CD4-positive, alpha-beta T cell (primary cell): ENCODE results near the gene C1R. TPM values are rescaled to one million over a fixed set of nuclear protein-coding genes. Genes with fewer than 3 reads are reported as not detected.

Experiments
- ATAC-seq: fragments of 200-7000 bp; cut with Tn5 transposase; one replicate; pipeline ENCODE4 v1.10.0; 2022; ENCODE audit warnings: mild to moderate bottlenecking; ENCODE audit not compliant: poor library complexity
- CTCF ChIA-PET: fragments of 350-600 bp; sonication (Branson Sonifier 250); formaldehyde crosslinking; loops from one replicate; lab custom pipeline; 2021; ENCODE audit warnings: antibody characterized with exemption, inconsistent platforms; lab: Charles Lee
- POLR2A ChIA-PET: fragments of 350-600 bp; sonication (Branson Sonifier 250); formaldehyde crosslinking; loops from one replicate; lab custom pipeline; 2021; ENCODE audit warnings: antibody characterized with exemption, inconsistent platforms; lab: Charles Lee
- DNase-seq, 14 experiments: peaks; one replicate each; pipeline ENCODE4 v3.0.0-alpha.2; 2013 to 2020; ENCODE audit warnings: mixed read lengths in 2 of 14
- H3K27ac ChIP-seq, 2 donors: one replicate each; pipeline versions ENCODE4 v1.5.1 to v1.7.0; 2013; ENCODE audit warnings: low read length in 2 of 2, low read depth in 1 of 2, mild to moderate bottlenecking in 1 of 2
- H3K27me3 ChIP-seq, 2 experiments: 1 replicate in 1 of 2; 2 replicates in 1 of 2; pipeline versions ENCODE4 v1.6.1 to v1.7.0; 2013; ENCODE audit warnings: low read length in 2 of 2, control low read depth in 1 of 2, mild to moderate bottlenecking in 1 of 2, moderate library complexity in 1 of 2; ENCODE audit not compliant: insufficient read depth in 2 of 2, control insufficient read depth in 1 of 2
- H3K36me3 ChIP-seq: one replicate; pipeline ENCODE4 v1.6.1; 2013; ENCODE audit warnings: low read length, control low read depth; ENCODE audit not compliant: insufficient read depth
- H3K4me1 ChIP-seq: one replicate; pipeline ENCODE4 v1.6.1; 2013; ENCODE audit warnings: low read length, control low read depth; ENCODE audit not compliant: insufficient read depth
- H3K4me3 ChIP-seq: one replicate; pipeline ENCODE4 v1.5.1; 2013; ENCODE audit warnings: mild to moderate bottlenecking, low read length, moderate library complexity
- H3K9me3 ChIP-seq, 2 experiments: 1 replicate in 1 of 2; 2 replicates in 1 of 2; pipeline versions ENCODE4 v1.6.1 to v1.7.0; 2013; ENCODE audit warnings: low read length in 2 of 2, mild to moderate bottlenecking in 2 of 2, control low read depth in 1 of 2, moderate library complexity in 1 of 2; ENCODE audit not compliant: control insufficient read depth in 1 of 2, insufficient read depth in 1 of 2
- H3K27ac Mint-ChIP-seq: one replicate; pipeline ENCODE4 v1.8.0; 2020; ENCODE audit warnings: mixed read lengths
- H3K27me3 Mint-ChIP-seq: one replicate; pipeline ENCODE4 v1.8.0; 2021; ENCODE audit warnings: mixed read lengths
- H3K36me3 Mint-ChIP-seq: one replicate; pipeline ENCODE4 v1.8.0; 2021; ENCODE audit warnings: low read depth, mixed read lengths
- H3K4me1 Mint-ChIP-seq: one replicate; pipeline ENCODE4 v1.8.0; 2021; ENCODE audit warnings: low read depth, mixed read lengths
- H3K4me3 Mint-ChIP-seq: one replicate; pipeline ENCODE4 v1.8.0; 2020; ENCODE audit warnings: mild to moderate bottlenecking, mixed read lengths
- H3K9me3 Mint-ChIP-seq: one replicate; pipeline ENCODE4 v1.8.0; 2020; ENCODE audit warnings: mixed read lengths
- intact Hi-C, 2 experiments: fragments of 100-400 bp; cut with DNase I in 1 of 2; cut with micrococcal nuclease in 1 of 2; formaldehyde crosslinking; loops; one replicate each; pipeline versions ENCODE4 v1.15.1 to v1.9.0; 2023 to 2025; cut with DNase I, micrococcal nuclease
- total RNA-seq, 174 experiments: library from RNA in 2 of 174; stranded (reverse) in 2 of 174; gene quantifications; one replicate each; pipeline ENCODE4 v1.2.3 and lab custom pipeline; 2021 to 2026
- TF ChIP-seq, protein P1 (sequence below): fragments of 200-600 bp; IDR thresholded peaks from one replicate; pipeline ENCODE4 v1.8.0; 2022; ENCODE audit warnings: antibody characterized with exemption, mild to moderate bottlenecking

The C1R gene
- total RNA-seq, 2 experiments from 2014 or later = 3.1 to 4.0 TPM

GRCh38 chr12:7046383-7047105 is 45.7 kb downstream of the C1R start:
- H3K4me3 ChIP-seq = no peak overlapping the region
- no peaks in the 10 kb centered on the region for H3K36me3 Mint-ChIP-seq
- H3K4me1 ChIP-seq = peaks cover 12% of the 10 kb centered on the region
- ChIA-PET POLR2A (no interaction called here), CTCF (no interaction called here)
- intact Hi-C loops = no loop called here
- no peaks in the 10 kb centered on the region for H3K9me3 ChIP-seq
- H3K27ac Mint-ChIP-seq = no peak overlapping the region
- no peaks in the 10 kb centered on the region for H3K9me3 Mint-ChIP-seq
- TF ChIP-seq, protein P1, sequence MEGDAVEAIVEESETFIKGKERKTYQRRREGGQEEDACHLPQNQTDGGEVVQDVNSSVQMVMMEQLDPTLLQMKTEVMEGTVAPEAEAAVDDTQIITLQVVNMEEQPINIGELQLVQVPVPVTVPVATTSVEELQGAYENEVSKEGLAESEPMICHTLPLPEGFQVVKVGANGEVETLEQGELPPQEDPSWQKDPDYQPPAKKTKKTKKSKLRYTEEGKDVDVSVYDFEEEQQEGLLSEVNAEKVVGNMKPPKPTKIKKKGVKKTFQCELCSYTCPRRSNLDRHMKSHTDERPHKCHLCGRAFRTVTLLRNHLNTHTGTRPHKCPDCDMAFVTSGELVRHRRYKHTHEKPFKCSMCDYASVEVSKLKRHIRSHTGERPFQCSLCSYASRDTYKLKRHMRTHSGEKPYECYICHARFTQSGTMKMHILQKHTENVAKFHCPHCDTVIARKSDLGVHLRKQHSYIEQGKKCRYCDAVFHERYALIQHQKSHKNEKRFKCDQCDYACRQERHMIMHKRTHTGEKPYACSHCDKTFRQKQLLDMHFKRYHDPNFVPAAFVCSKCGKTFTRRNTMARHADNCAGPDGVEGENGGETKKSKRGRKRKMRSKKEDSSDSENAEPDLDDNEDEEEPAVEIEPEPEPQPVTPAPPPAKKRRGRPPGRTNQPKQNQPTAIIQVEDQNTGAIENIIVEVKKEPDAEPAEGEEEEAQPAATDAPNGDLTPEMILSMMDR = no peak
- no peak overlapping the region for H3K27ac ChIP-seq
- H3K36me3 ChIP-seq = no peaks in the 10 kb centered on the region
- ATAC-seq (no peak), DNase-seq (no peak)
- no peaks in the 10 kb centered on the region for H3K27me3 Mint-ChIP-seq
- H3K27me3 ChIP-seq = no peaks in the 10 kb centered on the region
- H3K4me1 Mint-ChIP-seq = peaks cover 11% of the 10 kb centered on the region
- H3K4me3 Mint-ChIP-seq = no peak overlapping the region

- ATAC-seq (no peak), DNase-seq (no peak)
- Histone ChIP-seq H3K9me3 (no peaks in the 10 kb centered on the region), H3K4me3 (no peak overlapping the region), H3K36me3 (no peaks in the 10 kb centered on the region), H3K27ac (no peak overlapping the region), H3K27me3 (no peaks in the 10 kb centered on the region), H3K4me1 (peaks cover 12% of the 10 kb centered on the region)
- Mint-ChIP-seq H3K9me3 (no peaks in the 10 kb centered on the region), H3K4me3 (no peak overlapping the region), H3K27me3 (no peaks in the 10 kb centered on the region), H3K4me1 (peaks cover 11% of the 10 kb centered on the region), H3K36me3 (no peaks in the 10 kb centered on the region), H3K27ac (no peak overlapping the region)
- POLR2A ChIA-PET = no interaction called here
- TF ChIP-seq, protein P1 = no peak
- intact Hi-C loops = no loop called here
- CTCF ChIA-PET = no interaction called here
Measured at GRCh38 chr12:7045913-7046312, 46.3 kb downstream of the C1R start.

GRCh38 chr12:7042842-7043241 is 49.4 kb downstream of the C1R start:
- no peak for ATAC-seq
- no peak overlapping the region for H3K27ac ChIP-seq
- H3K4me3 Mint-ChIP-seq = no peak overlapping the region
- intact Hi-C loops = no loop called here
- no peaks in the 10 kb centered on the region for H3K9me3 ChIP-seq
- ChIA-PET CTCF (no interaction called here), POLR2A (no interaction called here)
- H3K27me3 Mint-ChIP-seq = no peaks in the 10 kb centered on the region
- peak in 3 of 14 experiments; percentile 32 to 45 (median 42) for DNase-seq
- no peaks in the 10 kb centered on the region for H3K9me3 Mint-ChIP-seq
- no peaks in the 10 kb centered on the region for H3K36me3 ChIP-seq
- peaks cover 12% of the 10 kb centered on the region for H3K4me1 ChIP-seq
- H3K36me3 Mint-ChIP-seq = no peaks in the 10 kb centered on the region
- no peak overlapping the region for H3K27ac Mint-ChIP-seq
- H3K4me1 Mint-ChIP-seq = peaks cover 11% of the 10 kb centered on the region
- no peaks in the 10 kb centered on the region for H3K27me3 ChIP-seq
- no peak overlapping the region for H3K4me3 ChIP-seq
- TF ChIP-seq, protein P1 = peak; percentile 30
